HFFc6 (cell line): ENCODE results near the gene DNAI7. TPM values are rescaled to one million over a fixed set of nuclear protein-coding genes. Genes with fewer than 3 reads are reported as not detected.

ENCODE experiments used
- DNase-seq: peaks from one replicate; pipeline ENCODE4 v3.0.0-alpha.2; 2018
- H3K27ac Mint-ChIP-seq: 2 replicates; pipeline ENCODE4 v1.8.0; 2020; ENCODE audit warnings: mild to moderate bottlenecking, mixed read lengths
- H3K27me3 Mint-ChIP-seq: 2 replicates; pipeline ENCODE4 v1.8.0; 2021; ENCODE audit warnings: mild to moderate bottlenecking, moderate library complexity, mixed read lengths; ENCODE audit not compliant: insufficient read depth
- H3K36me3 Mint-ChIP-seq: 2 replicates; pipeline ENCODE4 v1.8.0; 2021; ENCODE audit warnings: low read depth, mixed read lengths
- H3K4me1 Mint-ChIP-seq: 2 replicates; pipeline ENCODE4 v1.8.0; 2020; ENCODE audit warnings: low read depth, mixed read lengths
- H3K4me3 Mint-ChIP-seq: 2 replicates; pipeline ENCODE4 v1.8.0; 2020; ENCODE audit warnings: mild to moderate bottlenecking, moderate library complexity, mixed read lengths
- H3K9me3 Mint-ChIP-seq: 2 replicates; pipeline ENCODE4 v1.8.0; 2020; ENCODE audit warnings: mild to moderate bottlenecking, mixed read lengths
- total RNA-seq, 6 experiments: library from RNA; stranded (reverse); fragmentation: NEBNext Ultra II Directional; extraction: Animal tissue kit (Norgen Biotek cat#: 25700); gene quantifications; 2 replicates in 1 of 6; 3 replicates in 5 of 6; pipeline ENCODE4 v1.2.3, GENCODE V29; 2021
- TF ChIP-seq, protein P1 (sequence below): fragments of 200-600 bp; sonication (generic); IDR thresholded peaks from 2 replicates; pipeline ENCODE4 v1.5.0; 2021; ENCODE audit warnings: antibody characterized with exemption, mild to moderate bottlenecking

The DNAI7 gene
- total RNA-seq, 6 experiments from 2014 or later, result 0.16 to 0.48 (median 0.30) TPM; not detected in 2

DNA sequence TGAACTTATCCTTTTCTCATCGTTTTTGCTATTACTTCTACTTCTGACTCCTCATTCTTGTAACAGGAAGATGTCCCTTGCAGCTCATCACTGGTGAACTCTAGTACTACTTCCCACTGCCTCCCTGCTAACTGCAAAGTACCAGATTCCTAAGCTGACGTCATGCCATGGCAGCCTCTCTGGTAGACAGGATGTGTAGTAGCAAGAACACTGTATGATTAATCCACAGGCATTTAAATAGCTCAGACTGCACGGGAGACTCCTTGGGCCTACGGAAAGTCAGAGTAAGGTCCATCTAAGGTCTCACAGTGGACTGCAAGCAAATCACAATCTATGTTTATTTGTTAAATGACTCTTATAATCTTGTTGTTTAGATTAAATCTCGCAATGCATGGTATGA lies 43.5 kb downstream of the DNAI7 start:
- TF ChIP-seq, protein P1, sequence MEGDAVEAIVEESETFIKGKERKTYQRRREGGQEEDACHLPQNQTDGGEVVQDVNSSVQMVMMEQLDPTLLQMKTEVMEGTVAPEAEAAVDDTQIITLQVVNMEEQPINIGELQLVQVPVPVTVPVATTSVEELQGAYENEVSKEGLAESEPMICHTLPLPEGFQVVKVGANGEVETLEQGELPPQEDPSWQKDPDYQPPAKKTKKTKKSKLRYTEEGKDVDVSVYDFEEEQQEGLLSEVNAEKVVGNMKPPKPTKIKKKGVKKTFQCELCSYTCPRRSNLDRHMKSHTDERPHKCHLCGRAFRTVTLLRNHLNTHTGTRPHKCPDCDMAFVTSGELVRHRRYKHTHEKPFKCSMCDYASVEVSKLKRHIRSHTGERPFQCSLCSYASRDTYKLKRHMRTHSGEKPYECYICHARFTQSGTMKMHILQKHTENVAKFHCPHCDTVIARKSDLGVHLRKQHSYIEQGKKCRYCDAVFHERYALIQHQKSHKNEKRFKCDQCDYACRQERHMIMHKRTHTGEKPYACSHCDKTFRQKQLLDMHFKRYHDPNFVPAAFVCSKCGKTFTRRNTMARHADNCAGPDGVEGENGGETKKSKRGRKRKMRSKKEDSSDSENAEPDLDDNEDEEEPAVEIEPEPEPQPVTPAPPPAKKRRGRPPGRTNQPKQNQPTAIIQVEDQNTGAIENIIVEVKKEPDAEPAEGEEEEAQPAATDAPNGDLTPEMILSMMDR, result no peak
- H3K27ac Mint-ChIP-seq, result peak overlapping the region; percentile 64
- H3K27me3 Mint-ChIP-seq, result no peaks in the 10 kb centered on the region
- H3K9me3 Mint-ChIP-seq, result no peaks in the 10 kb centered on the region
- peaks cover 53% of the 10 kb centered on the region for H3K4me1 Mint-ChIP-seq
- H3K4me3 Mint-ChIP-seq, result peak overlapping the region; percentile 7
- peak; percentile 95 for DNase-seq
- no peaks in the 10 kb centered on the region for H3K36me3 Mint-ChIP-seq

DNA sequence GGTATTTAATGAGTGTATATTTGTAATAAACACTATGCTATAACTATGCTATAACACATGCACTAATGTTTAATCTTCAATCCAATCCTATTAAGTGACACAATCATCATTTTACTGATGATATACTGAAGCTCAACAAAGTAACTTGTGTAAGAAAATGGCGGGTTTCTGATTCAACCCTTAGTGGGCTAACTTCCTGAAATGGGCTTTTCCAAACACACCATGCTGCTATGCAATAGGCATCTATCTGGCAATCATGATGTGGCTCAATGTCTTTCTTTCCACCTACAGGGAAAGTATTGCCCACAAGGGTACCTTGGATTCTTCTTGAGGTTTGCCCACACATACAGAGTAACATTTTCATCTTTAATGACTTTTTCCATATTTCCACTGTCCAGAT lies 48.3 kb downstream of the DNAI7 start:
- no peak overlapping the region for H3K27ac Mint-ChIP-seq
- TF ChIP-seq, protein P1, result no peak
- no peak for DNase-seq
- H3K9me3 Mint-ChIP-seq, result no peaks in the 10 kb centered on the region
- peaks cover 2% of the 10 kb centered on the region; the same call in 1 of the 2 replicates for H3K27me3 Mint-ChIP-seq
- H3K36me3 Mint-ChIP-seq, result no peaks in the 10 kb centered on the region
- H3K4me1 Mint-ChIP-seq, result peaks cover 26% of the 10 kb centered on the region
- H3K4me3 Mint-ChIP-seq, result no peak overlapping the region

DNA sequence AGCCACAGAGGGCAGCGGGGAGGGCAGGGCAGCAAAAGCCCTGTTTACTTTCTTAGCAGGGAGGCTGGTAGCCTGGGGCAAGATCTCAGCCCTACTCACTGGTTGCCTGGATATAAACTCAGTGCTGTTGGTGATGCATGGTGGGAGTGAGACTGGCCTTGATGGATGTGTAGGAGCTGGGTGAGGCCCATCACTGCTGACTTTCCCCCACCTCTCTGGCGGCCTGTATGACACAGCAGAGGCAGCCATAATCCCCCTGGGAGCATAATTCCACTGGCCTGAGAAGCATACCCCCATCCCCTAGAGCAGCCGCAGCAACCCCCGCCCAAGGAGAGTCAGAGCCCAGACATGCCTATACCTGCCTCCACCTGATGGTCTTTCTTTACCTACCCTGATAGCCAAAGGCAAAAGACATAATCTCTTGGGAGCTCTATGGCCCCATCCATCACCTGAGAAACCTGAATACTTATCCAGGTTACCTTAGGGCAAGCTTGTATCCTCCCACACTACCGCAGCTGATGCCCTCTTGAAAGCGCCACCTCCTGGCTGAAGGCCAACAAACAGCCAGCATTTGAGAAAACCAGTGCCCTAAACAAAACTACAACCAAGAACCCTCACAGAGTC lies 59.3 kb downstream of the DNAI7 start:
- TF ChIP-seq, protein P1, result no peak
- no peak overlapping the region for H3K4me3 Mint-ChIP-seq
- no peaks in the 10 kb centered on the region for H3K4me1 Mint-ChIP-seq
- peaks cover 7% of the 10 kb centered on the region for H3K27me3 Mint-ChIP-seq
- peak; percentile 8 for DNase-seq
- H3K9me3 Mint-ChIP-seq, result peaks cover 3% of the 10 kb centered on the region; the same call in 1 of the 2 replicates
- no peak overlapping the region for H3K27ac Mint-ChIP-seq
- no peaks in the 10 kb centered on the region for H3K36me3 Mint-ChIP-seq

DNA sequence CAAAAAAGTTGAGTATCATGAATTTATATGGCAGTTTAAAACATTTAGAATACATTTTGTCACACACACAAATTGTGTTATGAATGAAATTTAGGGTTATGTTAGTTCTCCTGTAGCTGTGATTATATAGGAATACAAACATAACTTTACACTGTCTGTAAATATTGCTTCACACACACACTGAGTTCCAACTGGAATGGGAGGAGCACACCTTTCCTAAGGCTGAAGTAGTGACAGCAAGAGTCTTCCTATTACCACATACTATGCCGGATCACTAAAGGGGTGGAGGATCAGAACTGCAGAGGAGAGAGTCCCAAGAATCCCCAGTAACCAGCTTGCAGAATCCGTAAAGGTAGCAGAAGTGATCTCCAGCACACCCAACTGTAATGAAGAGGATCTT lies 63.7 kb downstream of the DNAI7 start:
- Mint-ChIP-seq H3K27ac (no peak overlapping the region), H3K4me3 (no peak overlapping the region), H3K4me1 (no peaks in the 10 kb centered on the region), H3K27me3 (peaks cover 4% of the 10 kb centered on the region), H3K36me3 (no peaks in the 10 kb centered on the region), H3K9me3 (no peaks in the 10 kb centered on the region)
- no peak for DNase-seq
- TF ChIP-seq, protein P1, result no peak

DNA sequence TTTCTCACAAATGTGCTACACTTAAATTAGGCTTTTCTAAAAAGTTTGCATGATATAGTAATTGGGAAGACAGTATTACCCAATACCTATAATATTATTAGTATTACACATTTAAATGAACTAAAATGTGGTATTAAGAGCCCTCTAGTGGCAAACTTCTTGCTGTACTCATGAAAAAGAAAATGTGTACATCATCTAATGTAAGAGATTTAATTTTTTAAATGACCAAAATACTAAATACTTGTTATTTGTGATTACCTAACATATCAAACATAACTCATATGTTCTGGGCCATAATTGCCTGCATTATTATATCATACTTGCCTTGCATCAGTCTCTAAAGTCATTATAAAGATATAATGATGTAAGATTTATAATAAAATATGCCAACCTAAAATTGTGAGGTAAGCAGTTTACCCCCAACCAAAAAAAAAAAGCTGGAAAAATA lies 64.2 kb downstream of the DNAI7 start:
- H3K27me3 Mint-ChIP-seq, result peaks cover 8% of the 10 kb centered on the region
- TF ChIP-seq, protein P1, result peak; percentile 89
- H3K36me3 Mint-ChIP-seq, result no peaks in the 10 kb centered on the region
- no peak overlapping the region for H3K27ac Mint-ChIP-seq
- peak; percentile 60 for DNase-seq
- H3K9me3 Mint-ChIP-seq, result no peaks in the 10 kb centered on the region
- no peak overlapping the region for H3K4me3 Mint-ChIP-seq
- H3K4me1 Mint-ChIP-seq, result no peaks in the 10 kb centered on the region
